SK-N-SH (cell line): Measurements from ENCODE around the gene TMEM92. TPM values are rescaled to one million over a fixed set of nuclear protein-coding genes. Genes with fewer than 3 reads are reported as not detected.
"Not testable (repeated sequence)": the region's sequence is repeated elsewhere in the genome, so short reads cannot be mapped to it uniquely, and the experiment has no call there.

ENCODE experiments used
- CTCF ChIA-PET: fragments of 300-600, 350-600 bp; formaldehyde crosslinking; extraction: SDS; loops from one replicate; lab custom pipeline; 2021; lab: Yijun Ruan, JAX
- POLR2A ChIA-PET: fragments of 350-600 bp; sonication (Branson Sonifier 250); formaldehyde crosslinking; extraction: SDS; loops from one replicate; lab custom pipeline; 2020; ENCODE audit warnings: antibody characterized with exemption, inconsistent platforms; lab: Yijun Ruan, JAX
- DNase-seq: peaks from one replicate; pipeline ENCODE4 v3.0.0; 2012
- H2AFZ ChIP-seq: fragments of 200-600 bp; sonication (generic); 2 replicates; pipeline ENCODE4 v1.8.1; 2016; ENCODE audit warnings: antibody characterized with exemption, mild to moderate bottlenecking, low read depth
- H3F3A ChIP-seq: fragments of 200-600 bp; sonication (generic); replicated peaks from 2 replicates; pipeline ENCODE3; 2016; ENCODE audit warnings: antibody characterized with exemption, mild to moderate bottlenecking; ENCODE audit not compliant: insufficient read depth
- H3K27ac ChIP-seq, 2 experiments: fragments of 200-500 bp in 1 of 2; fragments of 200-600 bp in 1 of 2; sonication (Bioruptor generic) in 1 of 2; sonication (generic), shearing (Covaris generic) in 1 of 2; 2 replicates each; pipeline versions ENCODE4 v1.5.1 to v1.6.1; 2014 to 2016; ENCODE audit warnings: low read depth in 2 of 2, inconsistent platforms in 1 of 2, low read length in 1 of 2, mild to moderate bottlenecking in 1 of 2, mixed read lengths in 1 of 2
- H3K27me3 ChIP-seq: fragments of 200-600 bp; sonication (generic), shearing (Covaris generic); 2 replicates; pipeline ENCODE4 v1.6.1; 2016; ENCODE audit warnings: mixed run types; ENCODE audit not compliant: insufficient read depth
- H3K36me3 ChIP-seq, 2 experiments: fragments of 200-500 bp in 1 of 2; fragments of 200-600 bp in 1 of 2; sonication (Bioruptor generic) in 1 of 2; sonication (generic) in 1 of 2; replicated peaks in 1 of 2; 2 replicates each; pipeline versions ENCODE3 to v1.5.1; 2014 to 2016; ENCODE audit warnings: low read length in 1 of 2, mild to moderate bottlenecking in 1 of 2; ENCODE audit not compliant: insufficient read depth in 2 of 2, control insufficient read depth in 1 of 2
- H3K4me1 ChIP-seq, 2 experiments: fragments of 200-500 bp in 1 of 2; fragments of 200-600 bp in 1 of 2; sonication (Bioruptor generic) in 1 of 2; sonication (generic), shearing (Covaris generic) in 1 of 2; 2 replicates each; pipeline versions ENCODE4 v1.5.1 to v1.6.1; 2014 to 2016; ENCODE audit warnings: low read depth in 1 of 2, low read length in 1 of 2, mixed run types in 1 of 2; ENCODE audit not compliant: insufficient read depth in 2 of 2, control insufficient read depth in 1 of 2
- H3K4me2 ChIP-seq: fragments of 200-600 bp; sonication (generic), shearing (Covaris generic); 2 replicates; pipeline ENCODE4 v1.6.1; 2017; ENCODE audit warnings: mixed run types
- H3K4me3 ChIP-seq, 2 experiments: fragments of 200-500 bp in 1 of 2; fragments of 200-600 bp in 1 of 2; sonication (Bioruptor generic) in 1 of 2; sonication (generic), shearing (Covaris generic) in 1 of 2; 2 replicates each; pipeline versions ENCODE4 v1.5.1 to v1.8.1; 2014 to 2016; ENCODE audit warnings: low read depth in 2 of 2, inconsistent platforms in 1 of 2, low read length in 1 of 2, mild to moderate bottlenecking in 1 of 2, mixed read lengths in 1 of 2, moderate library complexity in 1 of 2
- H3K79me2 ChIP-seq: fragments of 200-600 bp; sonication (generic); 2 replicates; pipeline ENCODE4 v1.8.1; 2017; ENCODE audit warnings: mild to moderate bottlenecking; ENCODE audit not compliant: insufficient read depth
- H3K9ac ChIP-seq: fragments of 200-600 bp; sonication (generic); 2 replicates; pipeline ENCODE4 v1.6.1; 2017; ENCODE audit warnings: mixed run types
- H3K9me2 ChIP-seq: fragments of 200-600 bp; sonication (generic); 2 replicates; pipeline ENCODE4 v1.6.1; 2017; ENCODE audit warnings: mixed run types
- H3K9me3 ChIP-seq: fragments of 200-600 bp; sonication (generic); 2 replicates; pipeline ENCODE4 v1.6.1; 2017; ENCODE audit warnings: mixed run types, mild to moderate bottlenecking, moderate library complexity
- H4K20me1 ChIP-seq: fragments of 200-600 bp; sonication (generic); 2 replicates; pipeline ENCODE4 v1.6.1; 2017; ENCODE audit warnings: mild to moderate bottlenecking, mixed run types; ENCODE audit not compliant: insufficient read depth
- CHD2 ChIP-seq: fragments of 150-350 bp; IDR thresholded peaks from 2 replicates; pipeline ENCODE4 v1.6.1; 2018; ENCODE audit warnings: low read length; ENCODE audit not compliant: partially characterized antibody
- EP300 ChIP-seq, 2 experiments: IDR thresholded peaks; 2 replicates each; pipeline versions ENCODE4 v1.4.0 to v1.6.1; 2012; ENCODE audit warnings: borderline replicate concordance in 1 of 2, low read depth in 1 of 2, low read length in 1 of 2
- FOXJ3 ChIP-seq: sonication (generic); formaldehyde crosslinking; IDR thresholded peaks from 2 replicates; pipeline ENCODE4 v1.5.1; 2020; ENCODE audit warnings: mild to moderate bottlenecking, missing genetic modification reagents
- GABPA ChIP-seq: IDR thresholded peaks from 2 replicates; pipeline ENCODE4 v1.4.0; 2012; ENCODE audit warnings: low read depth, mild to moderate bottlenecking
- IRF3 ChIP-seq: fragments of 150-350 bp; IDR thresholded peaks from 2 replicates; pipeline ENCODE4 v1.6.1; 2016; ENCODE audit warnings: mild to moderate bottlenecking, low read depth, low read length
- MEF2A ChIP-seq: IDR thresholded peaks from 2 replicates; pipeline ENCODE4 v1.4.0; 2012; ENCODE audit warnings: low read depth, borderline replicate concordance
- MXI1 ChIP-seq: IDR thresholded peaks from 2 replicates; pipeline ENCODE4 v1.6.1; 2012; ENCODE audit warnings: mild to moderate bottlenecking, low read depth, low read length, improper control_type of control experiment
- NRF1 ChIP-seq: IDR thresholded peaks from 2 replicates; pipeline ENCODE4 v1.6.1; 2012; ENCODE audit warnings: low read depth, mild to moderate bottlenecking, low read length
- PBX3 ChIP-seq: IDR thresholded peaks from 2 replicates; pipeline ENCODE4; 2012
- RAD21 ChIP-seq: IDR thresholded peaks from 2 replicates; pipeline ENCODE4 v1.6.1; 2012; ENCODE audit warnings: mild to moderate bottlenecking, low read length
- RCOR1 ChIP-seq: fragments of 150-350 bp; IDR thresholded peaks from 2 replicates; pipeline ENCODE4 v1.6.1; 2017; ENCODE audit warnings: antibody characterized with exemption, low read length
- RFX5 ChIP-seq: IDR thresholded peaks from 2 replicates; pipeline ENCODE4 v1.6.1; 2012; ENCODE audit warnings: mild to moderate bottlenecking, improper control_type of control experiment, low read length
- RXRA ChIP-seq: IDR thresholded peaks from 2 replicates; pipeline ENCODE4 v1.4.0; 2012; ENCODE audit warnings: low read depth, mild to moderate bottlenecking, borderline replicate concordance
- SMC3 ChIP-seq: IDR thresholded peaks from 2 replicates; pipeline ENCODE4 v1.6.1; 2012; ENCODE audit warnings: low read depth, low read length, improper control_type of control experiment
- TCF12 ChIP-seq: IDR thresholded peaks from 2 replicates; pipeline ENCODE4 v1.4.0; 2012
- TEAD4 ChIP-seq: IDR thresholded peaks from 2 replicates; pipeline ENCODE4 v1.4.0; 2012; ENCODE audit warnings: mild to moderate bottlenecking, borderline replicate concordance; ENCODE audit not compliant: insufficient read depth
- YY1 ChIP-seq: IDR thresholded peaks from 2 replicates; pipeline ENCODE4 v1.4.0; 2012; ENCODE audit warnings: low read depth, mild to moderate bottlenecking
- ZBTB33 ChIP-seq: IDR thresholded peaks from 2 replicates; pipeline ENCODE4 v1.4.0; 2012; ENCODE audit warnings: low read depth, borderline replicate concordance
- WGBS: methylation state at CpG from one replicate; pipeline ENCODE4 v1.1.6; 2017; ENCODE audit warnings: low lambda C conversion rate; 5-methylcytosine and 5-hydroxymethylcytosine counted together
- polyA plus RNA-seq, 3 experiments: library from polyadenylated mRNA; depleted of rRNA; stranded (reverse); fragments of >200 nt; gene quantifications; 2 replicates each; pipeline ENCODE4 v1.2.3, GENCODE V29; 2012

The TMEM92 gene
- polyA plus RNA-seq, 1 of the 3 experiments (the other 2 are of a cell fraction), result 0.46 TPM

GRCh38 chr17:50299776-50300175 is 25.5 kb downstream of the TMEM92 start:
- H3K27ac ChIP-seq, result no peak overlapping the region
- 80% methylated on average over 3 of the region's 3 CpGs for WGBS
- H3F3A ChIP-seq, result no peaks in the 10 kb centered on the region
- no peaks in the 10 kb centered on the region for H3K9me3 ChIP-seq
- no peak for DNase-seq
- no peaks in the 10 kb centered on the region for H3K4me1 ChIP-seq
- POLR2A ChIA-PET, result no interaction called here
- no peaks in the 10 kb centered on the region for H3K36me3 ChIP-seq
- H4K20me1 ChIP-seq, result no peaks in the 10 kb centered on the region
- TF ChIP-seq ZBTB33 (no peak), EP300 (IDR thresholded peaks at IDR 0.05; ENCODE audit: borderline replicate concordance in 1 of 2, low read depth in 1 of 2, low read length in 1 of 2) (no peak), TCF12 (no peak), RAD21 (no peak), MXI1 (no peak), RXRA (no peak), RCOR1 (no peak), NRF1 (no peak), SMC3 (no peak), TEAD4 (no peak), CHD2 (no peak), IRF3 (no peak), YY1 (no peak), MEF2A (no peak), PBX3 (no peak), RFX5 (no peak), GABPA (no peak), FOXJ3 (CRISPR knock-in tag) (no peak)
- TF ChIP-seq, all 33 proteins: peak for 0
- CTCF ChIA-PET, result interaction anchor here (0.8 to 53.3 kb wide), 6 partner anchors 12 to 128 kb away, joined by 3 to 2150 read pairs (median 218); partner anchors contain the start of genes COL1A1, SGCA and TMEM92
- no peak overlapping the region for H2AFZ ChIP-seq
- H3K9ac ChIP-seq, result no peak overlapping the region
- no peaks in the 10 kb centered on the region for H3K27me3 ChIP-seq
- H3K4me3 ChIP-seq, result no peak overlapping the region
- no peaks in the 10 kb centered on the region for H3K79me2 ChIP-seq
- no peak overlapping the region for H3K4me2 ChIP-seq
- H3K9me2 ChIP-seq, result no peaks in the 10 kb centered on the region

- POLR2A ChIA-PET, H3K4me3 ChIP-seq: not testable (repeated sequence)
- CTCF ChIA-PET, result interaction anchor here (1.0 to 53.3 kb wide), 7 partner anchors 11 to 206 kb away, joined by 3 to 2150 read pairs (median 5); partner anchors contain the start of genes COL1A1, SGCA and TMEM92
These were observed 26.6 kb downstream of the TMEM92 start for GRCh38 chr17:50300824-50301223.

More at GRCh38 chr17:50300824-50301223, 26.6 kb downstream of the TMEM92 start:
- not testable (repeated sequence) for H3K4me2 ChIP-seq, H3K9me2 ChIP-seq, H3K9ac ChIP-seq, H3K79me2 ChIP-seq, H3K36me3 ChIP-seq, H3K27me3 ChIP-seq, H4K20me1 ChIP-seq, H3K4me1 ChIP-seq, H3K9me3 ChIP-seq, DNase-seq, H3K27ac ChIP-seq, H2AFZ ChIP-seq, H3F3A ChIP-seq
- whole genome bisulfite sequencing, result 47% methylated on average over 1 of the region's 1 CpG
